GM21447 (cell line): ENCODE results near the gene PRF1.

ENCODE experiments used
- ATAC-seq: cut with Tn5 transposase; IDR thresholded peaks from one replicate; pipeline ENCODE4 v1.9.1; 2021; ENCODE audit not compliant: unreplicated experiment

PRF1 gene

DNA sequence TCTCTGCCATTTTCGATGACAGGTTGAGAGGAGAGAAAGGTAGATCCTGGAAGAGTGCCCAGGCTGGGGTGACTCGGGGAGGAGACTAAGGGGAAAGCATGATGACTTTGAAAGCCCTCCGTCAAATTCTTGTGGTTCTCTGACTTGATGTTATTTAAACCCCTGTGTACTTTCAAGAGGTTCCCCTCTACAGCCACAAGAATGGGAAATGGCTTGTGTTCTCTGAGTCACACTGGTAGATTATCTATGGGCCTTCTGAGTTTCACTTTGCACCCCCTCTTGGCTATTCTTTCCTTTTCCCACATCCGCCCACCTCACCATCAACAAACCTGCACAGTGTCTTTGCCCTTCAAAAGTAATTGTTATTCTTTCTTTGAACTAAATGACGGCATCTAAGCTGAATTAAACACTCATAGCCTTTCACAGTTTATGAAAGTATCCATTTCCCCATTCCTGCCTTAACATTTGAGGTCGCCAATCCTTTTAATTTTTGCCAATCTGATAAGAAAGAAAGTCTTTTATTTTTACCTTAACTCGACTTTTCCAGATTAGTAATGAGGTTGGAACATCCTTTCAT is 24.1 kb downstream of the PRF1 start:
- ATAC-seq: peak; percentile 59

DNA sequence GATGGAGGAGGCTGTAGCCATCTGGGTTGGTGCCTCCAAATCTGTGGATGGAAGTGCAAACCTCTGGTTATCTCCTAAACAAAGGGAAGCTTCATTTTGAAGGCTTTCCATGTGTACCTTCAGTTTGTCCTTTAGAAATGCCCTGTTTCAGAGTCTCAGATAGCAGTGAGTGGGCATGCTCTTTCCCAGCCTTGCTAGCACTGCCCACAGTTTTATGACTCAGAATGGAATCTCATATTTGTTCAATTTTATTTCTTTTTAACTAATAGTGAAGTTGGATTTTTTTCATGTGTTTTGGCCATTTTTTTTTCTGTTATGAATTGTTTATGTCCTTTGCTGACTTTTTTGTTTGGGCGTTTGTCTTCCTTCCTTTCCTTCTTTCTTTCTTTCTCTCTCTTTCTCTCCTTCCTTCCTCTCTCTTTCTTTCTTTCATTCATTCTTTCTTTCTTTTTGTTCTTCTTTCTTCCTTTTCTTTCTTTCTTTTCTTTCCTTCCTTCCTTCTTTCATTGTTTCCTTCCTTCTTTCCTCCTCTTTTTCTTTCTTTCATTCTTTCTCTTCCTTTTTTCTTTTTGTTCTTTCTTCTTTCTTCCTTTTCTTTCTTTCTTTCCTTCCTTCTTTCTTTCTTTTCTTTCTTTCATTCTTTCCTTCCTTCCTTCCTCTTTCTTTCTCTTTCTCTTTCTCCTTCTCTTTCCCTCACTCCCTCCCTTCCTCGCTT is 25.6 kb downstream of the PRF1 start:
- ATAC-seq: no peak

DNA sequence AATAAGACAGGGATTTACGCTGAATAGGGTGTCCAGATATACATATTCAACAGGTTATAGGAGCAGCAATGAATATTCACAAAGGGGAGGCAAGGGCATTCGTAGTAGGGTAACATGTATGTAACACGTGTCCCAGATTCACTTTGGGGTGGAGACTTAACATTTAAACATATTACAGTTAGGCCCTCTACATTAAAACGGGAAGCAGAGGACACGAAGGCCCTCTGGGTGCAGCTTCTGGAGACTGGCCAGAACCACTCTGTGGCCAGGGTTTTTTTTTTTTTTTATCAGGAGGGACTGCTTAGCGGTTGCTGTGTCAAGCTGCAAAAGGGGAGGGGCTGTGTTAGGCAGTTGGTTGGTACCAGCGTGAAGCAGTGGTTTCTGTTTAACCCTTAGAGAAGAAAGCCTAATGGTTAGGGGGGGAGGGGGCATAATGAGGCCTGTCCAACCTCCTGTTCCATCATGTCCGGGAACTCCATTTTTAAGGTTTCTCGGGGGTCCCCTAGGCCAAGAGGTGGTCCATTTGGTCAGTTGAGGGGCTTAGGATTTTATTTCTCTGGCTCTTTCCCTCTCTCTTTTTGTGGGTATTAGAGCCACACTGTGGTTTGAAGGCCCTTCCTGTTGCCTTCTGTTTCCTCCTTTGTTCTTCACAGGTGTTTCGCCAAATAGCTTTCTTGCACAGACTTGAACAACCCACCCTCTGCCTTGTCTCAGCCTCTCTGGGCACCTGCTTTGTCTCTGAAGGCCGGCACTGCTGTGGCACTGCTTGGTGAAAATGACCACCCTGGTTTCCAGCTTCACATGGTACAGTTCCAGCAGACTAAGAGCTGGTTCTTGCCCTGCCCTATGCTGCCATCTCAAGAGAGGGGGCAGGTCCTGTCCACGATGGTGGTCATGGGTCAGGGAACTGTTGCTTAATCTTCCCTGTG is 26.4 kb downstream of the PRF1 start:
- peak; percentile 55 for ATAC-seq

DNA sequence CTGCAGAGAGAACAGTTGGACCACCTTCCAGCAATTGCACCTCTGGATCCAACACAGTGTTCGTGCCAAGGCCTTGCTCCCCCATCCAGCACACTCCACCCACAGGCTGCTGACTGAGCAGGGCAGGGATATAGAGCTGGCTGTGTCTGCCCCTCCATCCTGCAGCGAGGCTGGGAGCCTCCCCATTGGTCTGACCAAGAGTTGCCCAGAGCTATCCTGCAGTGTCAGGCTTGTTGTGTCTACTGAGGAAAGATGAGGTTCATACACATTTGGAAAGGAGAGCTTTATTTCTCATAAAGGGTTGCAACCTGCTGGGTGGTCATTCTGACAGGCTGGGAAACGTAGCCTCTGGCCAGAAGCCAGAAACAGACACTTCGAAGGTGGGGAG is 27.1 kb downstream of the PRF1 start:
- no peak for ATAC-seq

DNA sequence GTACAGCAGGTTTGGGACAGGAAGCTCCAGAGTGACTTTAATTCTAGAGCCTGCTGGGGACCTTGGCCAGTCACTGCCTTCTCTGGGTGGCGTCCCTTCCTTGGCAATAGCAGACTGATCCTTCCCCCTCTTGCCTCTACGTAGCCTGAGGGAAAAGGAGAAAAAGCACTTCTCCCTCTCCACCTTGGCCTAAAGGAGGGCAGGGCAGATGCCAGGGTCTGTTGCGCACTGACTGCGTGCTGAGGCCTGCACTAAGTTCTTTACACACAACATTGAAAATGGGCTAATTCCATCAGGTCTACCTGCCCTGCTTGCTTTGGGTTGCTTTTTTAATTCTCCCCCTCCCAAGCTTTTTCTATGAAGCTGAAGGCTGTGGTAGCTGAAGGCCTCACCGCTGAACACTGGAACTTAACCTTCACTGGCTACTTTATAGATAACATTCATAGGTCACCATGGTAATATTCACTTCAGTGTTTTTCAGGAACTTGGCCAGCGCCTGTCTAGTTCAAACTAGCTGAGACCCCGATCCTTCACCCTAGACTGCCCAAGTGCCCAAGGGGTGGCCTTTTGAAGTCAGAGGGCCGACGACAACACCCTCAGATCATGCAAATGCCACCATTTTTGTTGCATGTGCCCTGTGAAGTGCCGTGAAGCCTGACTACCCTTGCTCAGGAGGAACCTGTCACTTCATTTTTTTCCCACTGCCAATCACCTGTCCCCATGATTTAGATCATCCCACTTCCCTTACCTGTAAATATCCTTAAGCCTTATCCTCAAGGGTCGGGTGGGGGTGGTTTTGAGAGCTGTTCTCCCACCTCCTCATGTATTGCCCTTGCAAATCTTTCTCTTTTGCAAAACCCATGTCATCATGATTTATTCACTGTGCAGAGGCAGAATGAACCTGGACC is 28.7 kb downstream of the PRF1 start:
- no peak for ATAC-seq

DNA sequence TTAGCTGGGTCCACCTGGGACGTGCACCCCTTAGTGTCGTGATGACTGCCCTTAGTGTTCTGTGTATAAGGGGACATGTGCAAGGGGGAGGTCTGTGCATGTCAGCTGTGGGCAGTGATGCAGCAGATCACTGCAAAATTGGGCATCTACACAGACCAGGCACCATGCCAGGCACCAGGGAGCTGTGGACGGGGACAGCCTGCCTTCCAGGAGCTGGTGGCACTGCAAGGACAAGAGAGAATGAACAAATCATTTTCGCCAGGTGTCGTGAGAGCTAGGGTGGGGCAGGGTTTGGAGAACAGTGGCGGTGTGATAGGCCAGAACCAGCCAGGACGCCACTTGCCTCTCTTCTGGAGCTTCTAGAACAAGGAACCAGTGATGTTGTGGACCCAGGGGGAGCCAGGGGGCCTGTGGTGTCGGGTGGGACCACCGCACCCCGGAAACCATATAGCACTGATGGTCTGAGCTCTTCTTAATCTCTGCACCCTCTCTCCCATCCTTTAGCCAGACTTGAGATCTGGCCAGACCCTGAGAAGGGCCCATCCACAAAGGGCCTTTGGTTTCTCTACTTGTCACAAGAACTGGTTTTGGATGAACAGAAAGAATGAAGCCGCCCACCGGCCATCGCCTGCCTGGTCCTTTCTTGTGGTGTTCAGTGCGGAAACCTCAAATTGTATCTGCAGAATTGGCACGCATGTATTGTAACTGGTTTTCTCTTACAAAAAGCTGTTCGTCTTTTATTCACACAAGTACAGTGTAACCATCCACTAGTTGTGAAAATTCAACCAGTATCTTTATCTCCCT is 30.7 kb downstream of the PRF1 start:
- no peak for ATAC-seq

DNA sequence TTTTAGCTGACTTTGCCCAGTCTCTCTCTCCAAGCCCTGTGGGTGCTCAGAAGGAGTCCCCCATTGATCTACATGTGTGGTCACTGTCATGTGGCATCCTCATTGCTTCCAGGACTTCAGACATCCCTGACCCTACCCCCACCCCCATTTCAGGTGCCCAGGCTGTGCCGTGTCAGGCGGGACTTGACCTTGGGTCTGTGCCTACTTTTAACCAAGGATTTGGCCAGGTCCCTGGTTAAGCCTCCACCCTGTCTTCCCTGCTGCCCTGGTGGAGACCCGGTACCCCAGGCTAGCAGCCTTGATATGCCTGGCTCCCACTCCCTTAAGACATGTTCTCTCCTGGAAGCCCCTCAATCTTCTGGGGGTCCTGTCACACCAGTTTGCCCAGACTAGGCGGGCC is 31.3 kb downstream of the PRF1 start:
- ATAC-seq: no peak

DNA sequence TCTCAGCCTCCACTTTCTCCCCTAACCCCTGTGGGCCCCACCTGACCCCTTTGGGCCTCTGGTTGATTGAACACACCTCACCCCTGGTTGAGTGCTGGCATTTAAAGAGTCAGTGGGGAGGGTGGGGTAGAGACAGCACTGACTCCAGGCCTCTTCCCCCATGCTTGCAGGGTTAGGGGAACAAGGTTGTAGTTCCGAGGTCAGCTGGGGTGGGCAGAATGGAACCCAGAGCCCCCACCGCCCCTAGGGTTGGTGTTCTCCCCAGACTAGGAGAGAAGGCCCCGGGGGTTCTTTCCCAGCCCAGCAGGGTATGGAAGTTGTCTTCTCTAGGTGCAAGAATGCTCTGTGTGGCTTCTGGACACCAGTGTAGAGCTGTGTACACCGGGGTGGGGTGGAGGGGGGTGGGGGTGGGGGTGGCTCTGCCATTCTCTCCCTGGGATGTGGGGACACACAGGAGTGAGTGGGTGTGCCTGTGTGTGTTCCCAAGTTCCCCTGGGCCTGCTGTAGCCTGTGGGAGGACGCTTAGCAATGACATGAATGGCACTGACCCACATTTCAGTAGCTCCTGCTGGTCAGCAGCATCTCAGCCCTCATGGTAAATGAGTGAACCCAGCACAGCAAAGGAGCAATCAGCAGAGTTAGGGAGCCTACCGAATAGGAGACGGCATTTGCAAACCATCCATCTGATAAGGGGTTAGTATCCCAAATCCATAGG is 33.6 kb downstream of the PRF1 start:
- ATAC-seq: no peak

DNA sequence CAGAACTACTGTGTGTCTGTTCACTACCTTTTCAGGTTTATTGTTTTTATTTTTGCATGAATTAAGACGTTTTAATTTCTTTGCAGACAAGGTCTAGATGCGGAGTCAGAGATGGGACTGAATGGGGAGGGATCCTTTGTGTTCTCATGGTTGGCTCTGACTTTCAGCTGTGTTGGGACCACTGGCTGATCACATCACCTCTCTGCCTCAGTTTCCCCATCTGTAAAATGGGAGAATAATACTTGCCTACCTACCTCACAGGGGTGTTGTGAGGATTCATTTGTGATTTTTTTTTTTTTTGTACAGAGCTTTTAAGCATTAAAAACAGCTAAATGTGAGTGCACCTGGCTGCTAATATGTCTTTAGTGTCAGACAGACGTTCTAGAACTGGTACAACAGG is 34.4 kb downstream of the PRF1 start:
- no peak for ATAC-seq

DNA sequence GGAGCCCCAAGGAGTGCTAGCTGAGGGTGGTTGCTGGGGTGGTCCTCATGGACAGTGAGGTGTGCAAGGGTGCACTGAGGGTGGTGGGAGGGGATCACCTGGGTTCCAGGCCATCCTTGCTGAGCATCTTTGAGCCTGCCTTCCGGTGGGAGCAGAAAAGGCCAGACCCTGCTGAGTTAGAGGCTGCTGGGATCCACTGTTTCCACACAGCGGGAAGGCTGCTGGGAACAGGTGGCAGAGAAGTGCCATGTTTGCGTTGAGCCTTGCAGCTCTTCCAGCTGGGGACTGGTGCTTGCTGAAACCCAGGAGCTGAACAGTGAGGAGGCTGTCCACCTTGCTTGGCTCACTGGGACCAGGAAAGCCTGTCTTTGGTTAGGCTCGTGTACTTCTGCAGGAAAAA is 34.9 kb downstream of the PRF1 start:
- ATAC-seq: no peak

DNA sequence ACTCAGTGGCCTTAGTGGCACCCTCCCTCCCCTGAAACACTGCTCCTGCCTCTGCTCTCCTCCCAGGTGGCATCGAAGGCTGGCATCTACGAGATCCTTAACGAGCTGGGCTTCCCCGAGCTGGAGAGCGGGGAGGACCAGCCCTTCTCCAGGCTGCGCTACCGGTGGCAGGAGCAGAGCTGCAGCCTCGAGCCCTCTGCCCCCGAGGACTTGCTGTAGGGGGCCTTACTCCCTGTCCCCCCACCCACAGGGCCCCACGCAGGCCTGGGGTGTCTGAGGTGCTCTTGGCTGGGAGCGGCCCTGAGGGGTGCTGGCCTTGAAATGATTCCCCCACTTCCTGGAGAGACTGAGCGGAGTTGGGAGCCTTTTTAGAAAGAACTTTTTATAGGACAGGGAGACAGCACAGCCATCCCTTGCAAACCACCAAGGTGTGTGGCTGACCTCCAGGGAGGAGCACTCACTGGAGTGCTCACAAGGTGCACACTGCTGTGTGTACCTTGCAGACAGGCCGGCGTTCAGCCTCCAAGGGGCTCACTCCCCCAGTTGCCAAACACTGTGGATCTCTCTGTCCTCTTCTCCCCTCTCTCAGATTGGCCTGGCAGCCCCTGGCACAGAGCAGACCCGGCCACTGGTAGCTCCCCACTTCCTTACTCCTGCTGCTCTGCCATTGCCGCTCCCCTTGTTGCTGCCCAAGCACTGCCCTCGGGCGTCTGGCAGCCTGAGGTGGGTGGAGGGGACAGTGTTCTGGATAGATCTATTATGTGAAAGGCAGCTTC is 35.8 kb downstream of the PRF1 start:
- ATAC-seq: no peak

DNA sequence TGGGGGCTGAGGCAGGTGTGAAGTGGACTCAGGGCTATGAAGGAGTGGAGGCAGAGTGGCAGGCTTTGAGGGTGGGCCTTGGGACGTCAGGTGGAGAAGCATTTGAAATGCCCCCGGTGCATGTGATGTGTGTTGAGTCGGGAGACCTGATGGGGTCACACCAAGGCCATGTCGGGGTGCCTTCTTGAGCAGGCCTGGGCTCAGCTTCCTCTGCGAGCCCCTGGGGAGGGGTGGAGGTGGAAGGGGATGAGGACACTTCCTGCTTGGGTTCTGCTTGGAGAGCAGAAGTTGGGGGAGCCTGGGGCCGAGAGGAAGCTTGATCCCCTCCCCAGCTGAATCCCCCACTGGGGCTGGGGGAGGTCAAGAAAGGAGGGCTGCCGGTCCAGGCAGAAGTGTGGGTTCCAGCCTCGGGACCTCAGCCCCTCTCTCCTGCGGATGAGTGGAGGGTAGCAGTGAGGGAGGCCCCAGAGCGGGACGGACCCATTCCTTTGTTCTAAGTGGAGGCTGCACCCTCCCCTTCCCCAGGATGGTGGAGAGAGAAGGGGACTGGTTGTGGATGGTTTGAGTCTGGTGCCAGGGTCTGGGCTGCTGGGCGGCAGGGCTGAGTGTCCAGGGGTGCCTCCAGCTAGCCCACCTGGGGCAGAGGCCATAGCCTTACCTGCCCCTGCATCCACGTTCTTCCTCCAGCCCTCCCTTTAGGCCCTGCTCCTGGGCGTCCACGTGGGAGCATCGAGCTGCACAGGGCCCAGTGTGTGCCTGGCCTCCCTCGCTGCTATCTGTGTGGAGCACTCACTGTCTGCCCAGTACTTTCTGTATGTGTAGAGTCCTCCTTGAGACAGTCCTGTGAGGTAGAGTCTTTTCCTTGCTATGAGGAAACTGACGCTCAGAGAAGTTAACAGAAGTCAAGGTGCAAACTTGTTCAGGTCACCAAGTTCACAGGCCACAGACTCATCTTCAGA is 36.7 kb downstream of the PRF1 start:
- ATAC-seq: no peak

DNA sequence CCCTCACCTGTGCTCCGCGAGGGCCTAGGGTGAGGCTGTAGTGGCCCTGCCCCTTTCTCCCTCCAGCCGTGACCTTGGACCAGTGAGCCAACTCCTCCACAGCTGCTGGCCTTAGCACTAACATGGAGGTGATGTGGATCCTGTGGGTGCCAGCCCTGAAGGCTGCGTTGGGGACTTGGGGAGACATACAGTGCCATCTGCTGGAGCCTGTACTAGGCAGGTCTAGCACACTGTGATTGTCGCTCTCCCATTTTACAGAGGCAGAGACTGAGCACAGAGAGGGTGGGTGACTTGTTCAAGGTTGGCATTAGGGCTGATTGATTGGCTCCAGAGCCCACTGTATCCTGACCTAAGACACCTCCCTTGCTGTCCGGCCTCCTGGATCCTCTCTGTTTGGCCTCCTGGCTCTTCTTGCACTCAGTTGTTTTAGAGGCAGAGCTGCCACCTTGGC is 37.6 kb downstream of the PRF1 start:
- ATAC-seq: no peak

DNA sequence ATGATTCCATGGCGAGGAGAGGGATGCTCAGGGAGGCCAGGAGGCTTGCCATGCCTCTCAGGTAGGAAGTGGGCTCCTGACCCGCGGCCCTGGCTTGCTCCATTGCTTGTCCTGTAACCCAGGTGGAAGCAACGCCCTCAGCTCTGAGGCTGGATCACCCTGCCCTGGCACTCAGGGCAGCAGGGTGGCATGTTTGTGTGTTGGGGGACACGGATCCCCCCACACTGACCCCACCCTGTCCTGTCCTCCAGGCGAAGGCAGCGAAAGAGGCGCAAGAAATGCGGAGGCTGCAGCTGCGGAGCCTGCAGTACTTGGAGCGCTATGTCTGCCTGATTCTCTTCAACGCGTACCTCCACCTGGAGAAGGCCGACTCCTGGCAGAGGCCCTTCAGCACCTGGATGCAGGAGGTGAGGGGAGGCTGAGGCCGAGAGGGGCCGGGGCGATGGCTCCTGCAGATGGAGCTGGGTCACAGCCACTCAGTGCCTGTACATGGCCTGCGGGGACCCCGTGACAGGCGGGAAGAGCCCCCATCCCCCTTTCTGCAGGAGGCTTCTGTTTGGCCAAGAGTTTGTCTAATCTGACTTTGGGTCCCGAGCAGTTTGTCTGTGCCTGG is 38.3 kb downstream of the PRF1 start:
- no peak for ATAC-seq

DNA sequence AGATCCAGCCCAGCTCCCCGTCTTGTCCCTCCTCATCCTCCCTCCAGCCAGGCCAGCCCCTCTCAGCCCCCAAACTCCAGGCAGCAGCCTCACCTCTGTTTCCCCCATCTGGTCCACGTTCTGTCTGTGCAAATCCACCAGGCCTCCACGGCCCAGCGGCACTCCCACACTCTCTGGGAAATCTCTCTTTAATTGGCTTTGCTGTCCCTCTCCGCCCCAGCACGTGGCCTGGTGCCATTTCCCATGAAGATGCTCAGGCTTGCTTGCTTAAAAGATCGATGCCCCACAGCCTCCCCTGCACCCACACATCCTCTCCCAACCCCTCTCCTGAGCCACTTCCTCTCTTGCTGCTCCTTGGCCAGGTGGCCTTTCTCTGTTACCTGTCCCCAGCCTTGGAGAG is 39.3 kb downstream of the PRF1 start:
- no peak for ATAC-seq

DNA sequence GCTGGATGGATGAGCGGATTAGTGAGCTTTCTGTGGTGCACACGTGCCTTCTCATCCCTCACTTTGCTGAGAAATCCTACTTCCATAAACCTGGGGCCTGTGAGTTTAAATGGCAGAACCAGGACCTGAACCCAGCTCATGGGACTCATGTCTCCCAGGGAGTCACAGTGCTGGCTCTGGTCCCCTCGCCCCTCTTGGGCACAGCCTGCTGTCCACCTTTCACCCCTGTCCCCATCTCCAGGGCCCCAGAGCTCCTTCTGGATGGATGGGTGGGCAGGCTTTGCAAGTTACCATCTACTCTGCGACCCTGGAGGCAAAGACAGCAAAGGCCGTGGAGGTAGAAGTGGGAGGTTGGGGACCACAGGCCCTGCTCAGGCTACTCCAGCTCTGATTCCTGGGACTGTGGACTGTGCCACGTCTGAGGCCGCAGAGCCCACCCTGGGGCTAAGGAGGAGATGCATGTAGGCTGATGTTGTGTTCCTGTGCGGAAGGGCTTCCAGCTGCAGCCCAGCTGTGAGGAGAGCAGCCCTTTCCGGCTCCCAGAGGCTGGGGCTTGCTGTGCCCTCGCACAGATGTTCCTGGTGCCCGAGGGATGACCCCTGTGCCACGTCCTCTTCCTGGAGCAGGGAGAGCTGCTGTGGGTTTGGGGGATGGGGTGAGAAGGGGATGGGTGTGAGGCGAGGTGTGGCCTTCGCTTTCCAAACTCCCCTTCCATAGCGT is 40.3 kb downstream of the PRF1 start:
- no peak for ATAC-seq
